GM19372 (cell line): Measurements from ENCODE around the gene SLC25A34.

Experiments used
- ATAC-seq: cut with Tn5 transposase; IDR thresholded peaks from one replicate; pipeline ENCODE4 v1.9.1; 2021; ENCODE audit warnings: mild to moderate bottlenecking, low read depth, moderate library complexity; ENCODE audit not compliant: unreplicated experiment

Gene SLC25A34

GRCh38 chr1:15748690-15749398, 12.8 kb downstream of the SLC25A34 start:
- ATAC-seq, result no peak

- no peak for ATAC-seq
These were observed 13.6 kb downstream of the SLC25A34 start for GRCh38 chr1:15749399-15750291.

GRCh38 chr1:15750924-15751323, 14.9 kb downstream of the SLC25A34 start:
- ATAC-seq, result no peak

- no peak for ATAC-seq
These were observed 15.7 kb downstream of the SLC25A34 start for GRCh38 chr1:15751717-15752116.

GRCh38 chr1:15753776-15754175, 17.7 kb downstream of the SLC25A34 start:
- no peak for ATAC-seq

- ATAC-seq, result no peak
These were observed 19.1 kb downstream of the SLC25A34 start for GRCh38 chr1:15755021-15755645.

- no peak for ATAC-seq
These were observed 19.6 kb downstream of the SLC25A34 start for GRCh38 chr1:15755646-15756040.

GRCh38 chr1:15756143-15757015, 20.3 kb downstream of the SLC25A34 start:
- no peak for ATAC-seq

GRCh38 chr1:15757016-15757543, 21.0 kb downstream of the SLC25A34 start:
- ATAC-seq, result no peak

GRCh38 chr1:15757575-15758342, 21.7 kb downstream of the SLC25A34 start:
- no peak for ATAC-seq

- no peak for ATAC-seq
These were observed 22.4 kb downstream of the SLC25A34 start, which contains the start of gene FBLIM1 for GRCh38 chr1:15758343-15758931. FBLIM1 (plus strand) TSS chr1:15758795; CDS start chr1:15764984, 6,189 bp downstream.

- ATAC-seq, result no peak
These were observed 23.0 kb downstream of the SLC25A34 start for GRCh38 chr1:15758953-15759661.

- ATAC-seq, result no peak
These were observed 24.6 kb downstream of the SLC25A34 start for GRCh38 chr1:15760520-15761211.

- no peak for ATAC-seq
These were observed 25.5 kb downstream of the SLC25A34 start for GRCh38 chr1:15761366-15762128.

GRCh38 chr1:15762546-15762945, 26.5 kb downstream of the SLC25A34 start:
- ATAC-seq, result no peak

- ATAC-seq, result no peak
These were observed 28.3 kb downstream of the SLC25A34 start for GRCh38 chr1:15764269-15764764.

GRCh38 chr1:15764890-15765289, 28.8 kb downstream of the SLC25A34 start:
- no peak for ATAC-seq
